Progenitor cell of endocrine pancreas (in vitro differentiated cells): Measurements from ENCODE around the gene PARVG. TPM values are rescaled to one million over a fixed set of nuclear protein-coding genes. Genes with fewer than 3 reads are reported as not detected.

Experiments
- DNase-seq: peaks from one replicate; pipeline ENCODE4 v3.0.0; 2021; ENCODE audit warnings: low spot score; ENCODE audit not compliant: unreplicated experiment
- H3K27ac Mint-ChIP-seq: 2 replicates; pipeline ENCODE4 v1.8.0; 2021; ENCODE audit warnings: mild to moderate bottlenecking, moderate library complexity, mixed read lengths
- H3K27me3 Mint-ChIP-seq: 2 replicates; pipeline ENCODE4 v1.8.0; 2021; ENCODE audit warnings: mixed read lengths
- H3K36me3 Mint-ChIP-seq: 2 replicates; pipeline ENCODE4 v1.8.0; 2022; ENCODE audit warnings: mixed read lengths; ENCODE audit not compliant: insufficient read depth
- H3K4me1 Mint-ChIP-seq: 2 replicates; pipeline ENCODE4 v1.8.0; 2021; ENCODE audit warnings: low read depth, mixed read lengths
- H3K4me3 Mint-ChIP-seq: 2 replicates; pipeline ENCODE4 v1.8.0; 2021; ENCODE audit warnings: low read depth, mild to moderate bottlenecking, moderate library complexity, mixed read lengths
- H3K9me3 Mint-ChIP-seq: 2 replicates; pipeline ENCODE4 v1.8.0; 2021; ENCODE audit warnings: low read depth, mixed read lengths
- CTCF ChIP-seq: fragments of 200-600 bp; sonication (generic); IDR thresholded peaks from one replicate; pipeline ENCODE4 v1.5.0; 2021; ENCODE audit warnings: antibody characterized with exemption, mild to moderate bottlenecking; ENCODE audit not compliant: unreplicated experiment
- long read RNA-seq: library from polyadenylated mRNA; unstranded; transcript quantifications from one replicate; pipeline ENCODE4 v2.0.0, GENCODE V29; 2020
- total RNA-seq: library from RNA; stranded (reverse); gene quantifications from 2 replicates; pipeline ENCODE4 v1.2.1, GENCODE V29; 2021

Gene PARVG
- 0.22 TPM in 1 of 2 replicates, not detected in the other for total RNA-seq
- long read RNA-seq: 0 reads

- Mint-ChIP-seq H3K27ac (peak within 1 kb of the TSS; percentile 7), H3K4me3 (no peak within 1 kb of the TSS), H3K4me1 (no peaks in the 10 kb centered on the region), H3K36me3 (no peaks in the 10 kb centered on the region), H3K27me3 (peaks cover 28% of the 10 kb centered on the region), H3K9me3 (no peaks in the 10 kb centered on the region)
- no peak for TF ChIP-seq CTCF
- no peak for DNase-seq
These were observed at the start of gene PARVG for GRCh38 chr22:44180706-44181032. Gene PARVG (plus strand): TSS chr22:44180925. CDS start chr22:44183330, 2,405 bp downstream.

- H3K4me1 Mint-ChIP-seq: peaks cover 2% of the 10 kb centered on the region
- H3K27ac Mint-ChIP-seq: no peak overlapping the region
- TF ChIP-seq CTCF: no peak
These were observed 49.3 kb upstream of the PARVG start for GRCh38 chr22:44131412-44131811.

GRCh38 chr22:44131989-44132685 is 48.6 kb upstream of the PARVG start:
- Mint-ChIP-seq H3K36me3 (peaks cover 15% of the 10 kb centered on the region), H3K4me3 (no peak overlapping the region), H3K9me3 (peaks cover 10% of the 10 kb centered on the region), H3K4me1 (peaks cover 2% of the 10 kb centered on the region), H3K27me3 (no peaks in the 10 kb centered on the region), H3K27ac (no peak overlapping the region)
- no peak for TF ChIP-seq CTCF
- DNase-seq: no peak

More at GRCh38 chr22:44131412-44131811, 49.3 kb upstream of the PARVG start:
- no peaks in the 10 kb centered on the region for H3K27me3 Mint-ChIP-seq
- no peak for DNase-seq
- peaks cover 7% of the 10 kb centered on the region for H3K9me3 Mint-ChIP-seq
- peaks cover 10% of the 10 kb centered on the region for H3K36me3 Mint-ChIP-seq
- H3K4me3 Mint-ChIP-seq: no peak overlapping the region

GRCh38 chr22:44132724-44133123 is 48.0 kb upstream of the PARVG start:
- Mint-ChIP-seq H3K36me3 (peaks cover 12% of the 10 kb centered on the region), H3K4me3 (no peak overlapping the region), H3K27ac (no peak overlapping the region), H3K4me1 (peaks cover 2% of the 10 kb centered on the region), H3K27me3 (no peaks in the 10 kb centered on the region), H3K9me3 (peaks cover 7% of the 10 kb centered on the region)
- no peak for TF ChIP-seq CTCF
- DNase-seq: no peak

GRCh38 chr22:44133161-44133560 is 47.6 kb upstream of the PARVG start:
- peaks cover 2% of the 10 kb centered on the region for H3K4me1 Mint-ChIP-seq
- peaks cover 7% of the 10 kb centered on the region for H3K9me3 Mint-ChIP-seq
- no peak overlapping the region for H3K27ac Mint-ChIP-seq
- H3K36me3 Mint-ChIP-seq: peaks cover 14% of the 10 kb centered on the region
- TF ChIP-seq CTCF: no peak
- DNase-seq: no peak
- no peaks in the 10 kb centered on the region for H3K27me3 Mint-ChIP-seq
- H3K4me3 Mint-ChIP-seq: no peak overlapping the region
